ENCODE results near the gene TTC23.

Gene TTC23, protein sequence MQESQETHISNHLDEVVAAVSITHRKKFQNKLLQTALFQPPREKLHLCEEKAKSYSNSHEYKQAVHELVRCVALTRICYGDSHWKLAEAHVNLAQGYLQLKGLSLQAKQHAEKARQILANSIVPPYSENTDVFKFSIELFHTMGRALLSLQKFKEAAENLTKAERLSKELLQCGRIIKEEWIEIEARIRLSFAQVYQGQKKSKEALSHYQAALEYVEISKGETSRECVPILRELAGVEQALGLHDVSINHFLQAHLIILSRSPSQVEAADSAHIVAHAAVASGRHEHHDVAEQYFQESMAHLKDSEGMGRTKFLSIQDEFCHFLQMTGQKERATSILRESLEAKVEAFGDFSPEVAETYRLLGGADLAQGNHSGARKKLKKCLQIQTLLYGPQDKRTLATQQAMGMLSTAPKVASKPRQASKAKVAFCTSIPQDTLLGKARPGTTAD

DNA sequence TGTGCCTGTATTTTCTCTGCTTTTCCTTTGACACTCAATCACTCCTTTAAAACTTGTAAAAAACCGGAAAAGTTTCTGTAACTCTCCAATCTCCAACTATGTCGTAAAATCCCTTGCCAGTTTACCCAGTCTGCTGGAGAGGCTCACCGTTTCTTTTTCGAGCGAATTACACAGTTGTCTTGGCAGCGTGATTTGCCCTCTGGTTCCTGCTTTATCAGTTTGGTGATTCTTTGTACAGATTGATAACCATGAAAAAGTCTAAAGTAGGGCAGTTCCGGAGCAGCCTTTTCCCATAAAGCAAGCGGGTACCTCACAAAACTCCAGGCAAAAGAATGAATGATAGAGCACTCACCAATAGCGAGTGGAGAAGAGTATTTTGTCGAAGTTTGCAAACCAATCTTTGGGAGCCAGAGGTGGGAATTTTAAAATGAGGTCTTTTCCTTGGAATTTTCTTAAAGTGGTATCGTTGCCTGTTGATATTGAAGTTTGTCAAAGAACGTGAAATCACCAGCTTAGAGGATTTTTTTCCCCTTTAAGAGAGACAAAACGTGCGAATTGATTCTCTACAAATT lies at the start of gene TTC23:
Gene TTC23 (minus strand): TSS at position 312 of the 572 bp plus-strand sequence. CDS start 20,869 bp downstream, outside the sequence.
- DNase-seq (ENCODE audit: low spot score): peak; percentile 87

DNA sequence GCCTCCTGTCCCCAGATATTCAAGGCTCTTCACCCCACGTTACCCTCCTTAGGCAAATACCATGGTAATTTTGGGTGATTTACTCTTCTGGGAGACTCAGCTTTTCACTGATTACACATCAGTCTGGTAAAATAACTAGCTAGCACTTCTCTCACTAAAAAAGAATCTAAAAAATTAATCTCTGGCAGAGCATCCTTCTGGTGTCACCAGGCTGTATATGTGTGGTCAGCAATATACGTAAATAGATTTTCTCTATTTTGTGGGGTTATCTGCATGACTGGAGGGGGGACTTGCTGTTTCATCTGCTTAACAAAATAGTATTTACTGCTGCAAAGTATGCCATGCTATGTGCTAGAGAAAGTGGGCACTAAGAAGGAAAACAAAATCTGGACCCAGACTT lies 47.0 kb upstream of the TTC23 start:
- DNase-seq (ENCODE audit: low spot score): no peak

DNA sequence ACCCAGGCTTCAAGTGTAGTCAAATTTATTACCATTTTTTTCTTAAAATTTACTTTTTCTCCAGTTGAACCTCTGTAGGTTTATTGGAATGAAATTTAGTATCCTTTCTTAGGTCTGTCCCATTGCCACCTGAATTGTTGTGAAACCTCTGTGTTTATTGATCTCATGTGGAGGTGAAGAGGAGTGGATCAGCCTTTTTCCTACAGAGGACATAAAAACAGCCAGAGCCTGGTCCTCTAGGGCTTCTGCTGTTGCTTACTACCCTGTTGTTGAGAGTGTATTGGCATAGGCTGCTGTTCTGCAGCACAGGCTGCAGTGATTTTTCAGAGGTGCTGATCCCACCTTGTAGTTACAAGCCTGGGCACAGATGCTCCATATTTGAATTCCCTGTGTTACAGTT lies 46.5 kb upstream of the TTC23 start:
- no peak for DNase-seq (ENCODE audit: low spot score)

DNA sequence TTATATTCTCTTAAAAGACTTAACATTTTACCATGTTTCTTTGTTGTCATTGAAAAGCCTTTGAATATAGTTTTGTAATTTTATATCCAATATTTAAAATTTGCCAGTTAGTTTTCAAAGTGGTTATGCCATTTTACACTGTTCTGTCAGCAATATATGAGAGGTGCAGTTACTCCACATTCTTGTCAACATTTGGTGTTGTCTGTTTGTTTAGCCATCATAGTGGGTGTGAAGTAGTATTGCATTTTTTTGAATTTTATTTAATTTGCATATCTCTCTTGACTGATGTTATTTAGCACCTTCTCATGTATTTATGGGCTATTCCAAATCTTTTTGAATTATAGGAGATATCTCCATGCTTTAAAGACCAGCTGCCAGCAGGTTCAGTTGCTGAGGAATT lies 42.3 kb upstream of the TTC23 start:
- DNase-seq (ENCODE audit: low spot score): no peak

DNA sequence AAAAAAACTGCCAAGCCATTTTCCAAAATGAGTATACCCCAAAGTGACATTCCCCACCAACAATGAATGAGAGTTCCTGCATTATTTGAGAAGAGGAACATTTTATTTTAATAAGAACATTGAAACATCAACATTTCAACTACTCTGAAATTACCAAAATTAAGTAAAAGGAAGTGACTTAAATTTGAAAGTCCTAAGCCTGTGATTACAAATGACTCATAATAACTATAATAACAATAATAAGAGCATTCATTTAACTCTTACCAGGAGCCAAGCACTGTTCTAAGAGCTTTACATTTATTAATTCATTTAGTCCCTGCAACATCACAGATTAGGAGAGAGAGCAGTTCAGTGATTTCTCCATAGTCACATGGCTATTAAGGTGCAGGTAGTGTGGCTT lies 34.3 kb upstream of the TTC23 start:
- no peak for DNase-seq (ENCODE audit: low spot score)

DNA sequence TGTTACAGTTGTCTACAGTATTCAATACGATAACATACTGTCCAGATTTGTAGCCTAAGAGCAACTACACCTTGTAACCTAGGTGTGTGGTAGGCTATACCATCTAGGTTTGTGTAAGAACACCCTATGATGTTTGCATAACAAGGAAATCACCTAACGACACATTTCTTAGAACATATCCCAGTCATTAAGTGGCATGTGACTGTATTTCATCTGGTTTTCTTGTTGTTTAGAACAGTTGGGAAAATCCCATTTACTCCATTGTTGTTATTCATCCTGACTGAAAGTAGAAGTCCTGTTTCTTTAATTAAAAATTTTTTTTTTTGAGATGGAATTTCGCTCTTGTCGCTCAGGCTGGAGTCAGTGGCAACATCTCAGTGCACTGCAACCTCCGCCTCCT lies 33.2 kb upstream of the TTC23 start:
- no peak for DNase-seq (ENCODE audit: low spot score)

DNA sequence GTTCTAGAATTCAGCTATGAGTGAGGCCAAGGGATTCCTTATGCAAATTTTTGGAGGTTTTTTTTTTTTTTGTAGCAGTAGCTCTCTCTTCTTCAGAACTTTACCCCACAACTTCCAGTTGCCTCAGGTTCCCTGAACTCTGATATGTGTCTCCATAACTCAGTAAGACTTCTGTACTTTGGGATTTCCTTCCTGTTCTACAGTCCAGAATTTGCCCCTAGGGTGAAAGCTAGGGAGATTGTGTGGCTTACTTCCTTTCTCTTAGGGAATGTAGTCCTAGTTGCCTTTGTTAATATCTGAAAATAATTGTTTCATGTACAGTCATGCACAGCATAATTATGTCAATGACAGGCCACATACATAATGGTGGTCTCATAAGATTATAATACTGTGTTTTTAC lies 32.7 kb upstream of the TTC23 start:
- DNase-seq (ENCODE audit: low spot score): no peak

DNA sequence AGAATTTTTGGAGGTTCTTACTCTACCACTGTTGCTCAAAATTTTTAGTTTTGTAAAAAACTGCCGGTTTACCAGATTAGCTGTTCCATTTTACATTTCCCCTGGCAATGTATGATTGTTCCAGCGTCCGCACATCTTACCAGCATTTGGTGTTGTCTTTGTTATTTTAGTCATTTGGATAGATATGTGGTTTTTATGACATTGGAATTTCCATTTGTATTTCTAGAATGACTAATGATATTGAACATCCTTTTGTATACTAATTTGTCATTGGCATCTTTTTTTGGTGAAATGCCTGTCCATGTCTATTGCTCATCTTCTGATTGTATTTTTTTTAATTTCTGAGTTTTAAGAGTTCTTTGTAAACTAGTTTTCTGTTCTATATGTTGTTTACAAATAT lies 30.4 kb upstream of the TTC23 start:
- no peak for DNase-seq (ENCODE audit: low spot score)

DNA sequence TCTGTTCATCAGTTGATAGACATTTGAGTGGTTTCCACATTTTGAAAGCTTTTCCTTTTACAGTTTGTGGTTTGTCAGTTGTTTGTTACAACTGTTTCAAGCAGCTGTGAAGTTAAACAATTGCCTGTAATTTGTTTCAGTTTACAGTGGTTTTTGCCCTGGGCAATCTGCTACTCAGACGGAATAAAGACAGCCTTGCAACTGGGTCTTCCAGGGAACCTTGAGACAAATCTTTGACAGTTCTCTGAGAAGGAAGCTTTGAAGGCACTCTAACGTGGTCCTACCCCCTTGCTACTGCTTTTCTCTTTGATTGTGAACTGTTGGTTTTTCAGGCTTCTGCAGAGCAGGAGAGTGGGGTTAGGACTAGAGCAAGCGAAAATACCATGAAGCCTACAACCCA lies 29.9 kb upstream of the TTC23 start:
- no peak for DNase-seq (ENCODE audit: low spot score)

DNA sequence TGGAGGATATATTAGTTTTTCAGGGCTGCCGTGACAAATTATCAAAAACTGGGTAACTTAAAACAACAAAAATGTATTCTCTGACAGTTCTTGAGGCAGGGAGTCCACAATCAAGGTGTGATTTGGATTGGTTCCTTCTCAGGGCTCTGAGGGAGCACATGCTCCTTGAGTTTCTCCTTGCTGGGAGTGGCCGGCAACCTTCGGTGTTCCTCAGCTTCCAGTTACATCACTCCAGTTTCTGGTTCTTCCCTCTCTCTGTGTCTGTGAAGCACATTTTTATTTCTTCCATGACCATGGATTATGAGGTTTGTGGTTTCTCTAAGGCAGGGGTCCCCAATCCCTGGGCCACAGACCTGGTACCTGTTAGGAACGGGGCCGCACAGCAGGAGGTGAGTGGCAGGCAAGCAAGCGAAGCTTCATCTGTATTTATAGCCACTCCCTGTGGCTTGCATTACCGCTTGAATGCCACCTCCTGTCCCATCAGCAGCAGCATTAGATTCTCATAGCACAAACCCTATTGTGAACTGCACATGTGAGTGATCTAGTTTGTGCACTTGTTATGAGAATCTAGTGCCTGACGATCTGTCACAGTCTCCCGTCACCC lies 26.2 kb upstream of the TTC23 start:
- DNase-seq (ENCODE audit: low spot score): no peak

DNA sequence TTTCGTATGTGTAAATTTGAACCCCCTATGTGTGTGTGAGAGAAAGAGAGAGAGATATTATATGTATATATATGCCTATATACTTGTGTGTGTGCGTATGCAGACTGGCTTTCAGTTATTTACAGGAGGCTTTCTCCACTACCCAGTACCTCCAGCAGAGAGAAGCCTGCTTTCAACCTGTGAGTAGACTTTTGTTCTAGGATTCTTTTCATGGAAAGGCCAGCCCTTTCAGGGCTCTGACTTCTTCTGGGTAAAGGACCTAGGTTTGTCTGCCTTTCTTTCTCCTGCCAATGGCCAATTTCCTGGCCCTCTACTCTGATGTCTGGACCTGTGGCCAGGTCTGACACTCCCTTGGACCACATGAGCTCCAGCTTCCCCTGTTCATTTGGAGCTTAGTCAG lies 25.7 kb upstream of the TTC23 start:
- DNase-seq (ENCODE audit: low spot score): no peak

DNA sequence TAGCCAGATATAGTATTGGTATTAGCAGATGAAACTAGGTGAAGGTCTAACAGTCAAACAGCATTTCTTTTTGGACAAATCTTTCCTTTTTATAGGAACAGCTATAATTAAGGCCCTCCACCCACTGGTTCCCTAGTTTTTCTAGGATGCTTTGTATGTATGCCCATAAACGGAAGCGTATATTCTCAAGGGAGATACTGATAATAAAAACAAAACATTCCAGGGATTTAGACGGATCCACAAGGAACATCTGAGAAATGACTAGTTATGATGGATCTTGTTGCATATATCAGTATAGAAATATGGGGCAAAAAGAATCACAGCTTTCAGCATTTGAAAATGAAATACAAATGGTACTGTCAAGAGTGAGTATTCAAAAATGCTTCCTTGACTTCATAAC lies 24.4 kb upstream of the TTC23 start:
- DNase-seq (ENCODE audit: low spot score): no peak

DNA sequence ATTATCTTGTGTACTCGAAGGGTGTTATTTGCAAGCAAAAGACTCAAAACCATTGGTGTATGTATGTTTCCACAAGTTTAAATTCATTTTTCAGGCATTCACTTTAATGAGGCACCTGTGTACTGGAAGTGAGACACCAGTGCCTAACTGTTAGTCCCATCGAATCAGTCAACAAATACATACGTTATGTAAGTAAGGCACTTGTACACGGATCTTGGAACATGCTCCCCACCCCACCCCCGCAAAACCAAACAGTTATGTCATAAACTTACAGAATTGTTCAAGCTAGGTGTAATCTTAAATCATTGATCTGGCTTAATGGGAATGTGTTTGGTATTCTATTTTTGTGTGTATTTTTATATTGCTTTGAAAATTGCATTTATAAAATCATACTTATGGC lies 19.1 kb upstream of the TTC23 start:
- DNase-seq (ENCODE audit: low spot score): no peak

DNA sequence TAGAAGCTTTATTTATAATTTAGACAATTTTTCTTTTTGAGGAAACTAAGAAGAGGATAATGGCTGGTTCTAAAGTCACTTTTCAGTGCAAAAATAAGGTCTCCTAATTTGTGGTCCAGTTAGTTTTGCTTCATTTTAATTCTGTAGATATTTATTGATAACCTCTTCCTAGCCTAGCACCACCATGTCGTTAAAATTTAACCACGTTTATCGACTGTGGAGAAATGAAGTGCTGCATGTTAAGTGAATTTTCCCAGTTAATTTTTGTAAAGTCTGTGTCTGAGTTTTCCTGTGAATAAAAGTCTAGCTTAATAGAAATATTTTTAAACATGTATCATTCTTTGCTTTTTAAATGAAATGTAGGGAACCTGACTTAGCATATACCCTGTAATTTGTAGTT lies 18.6 kb upstream of the TTC23 start:
- no peak for DNase-seq (ENCODE audit: low spot score)

DNA sequence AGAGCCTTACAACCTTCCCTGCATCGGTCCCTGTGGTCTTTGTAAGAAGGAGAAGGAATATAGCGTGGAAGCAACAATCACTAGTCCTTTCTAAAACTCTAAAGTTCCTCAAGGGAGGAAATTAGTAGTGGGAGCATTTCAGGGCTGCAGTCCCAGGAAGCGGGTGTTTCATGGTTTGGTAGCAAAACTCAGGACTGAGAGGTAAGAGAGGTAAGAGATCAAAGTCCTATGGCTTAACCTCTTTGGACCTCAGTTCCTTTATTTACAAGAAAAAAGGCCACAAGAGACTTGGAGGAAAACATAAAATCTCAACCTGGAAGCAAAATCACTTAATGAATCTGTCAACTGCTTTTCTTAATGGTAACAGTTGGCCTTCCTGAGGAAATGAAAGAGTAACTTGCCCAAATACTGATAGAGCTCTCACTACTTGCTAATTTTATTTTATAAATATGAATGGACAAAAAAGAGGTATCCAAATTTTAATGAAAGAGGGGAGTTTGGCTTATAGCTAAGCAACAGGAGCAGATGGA lies 16.2 kb upstream of the TTC23 start:
- DNase-seq (ENCODE audit: low spot score): no peak

DNA sequence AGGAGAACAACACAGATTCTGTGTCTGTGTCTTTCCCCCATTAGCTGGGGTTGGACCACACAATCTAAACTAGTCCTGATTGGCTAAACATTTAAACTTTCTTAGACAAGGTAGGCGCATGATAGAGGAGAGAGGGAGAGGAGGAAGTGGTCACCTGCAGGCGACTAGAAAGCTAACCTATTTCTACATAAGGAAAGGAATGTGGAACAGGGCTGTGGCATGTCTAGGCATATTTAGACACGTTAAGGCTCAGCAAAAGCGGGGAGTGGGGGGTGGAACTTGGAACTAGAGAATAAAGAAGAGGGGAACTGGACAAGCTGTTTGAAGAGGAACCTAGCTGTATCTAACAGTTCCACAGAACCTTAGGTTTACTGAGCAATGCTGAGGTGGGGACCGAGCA lies 14.7 kb upstream of the TTC23 start:
- DNase-seq (ENCODE audit: low spot score): no peak

DNA sequence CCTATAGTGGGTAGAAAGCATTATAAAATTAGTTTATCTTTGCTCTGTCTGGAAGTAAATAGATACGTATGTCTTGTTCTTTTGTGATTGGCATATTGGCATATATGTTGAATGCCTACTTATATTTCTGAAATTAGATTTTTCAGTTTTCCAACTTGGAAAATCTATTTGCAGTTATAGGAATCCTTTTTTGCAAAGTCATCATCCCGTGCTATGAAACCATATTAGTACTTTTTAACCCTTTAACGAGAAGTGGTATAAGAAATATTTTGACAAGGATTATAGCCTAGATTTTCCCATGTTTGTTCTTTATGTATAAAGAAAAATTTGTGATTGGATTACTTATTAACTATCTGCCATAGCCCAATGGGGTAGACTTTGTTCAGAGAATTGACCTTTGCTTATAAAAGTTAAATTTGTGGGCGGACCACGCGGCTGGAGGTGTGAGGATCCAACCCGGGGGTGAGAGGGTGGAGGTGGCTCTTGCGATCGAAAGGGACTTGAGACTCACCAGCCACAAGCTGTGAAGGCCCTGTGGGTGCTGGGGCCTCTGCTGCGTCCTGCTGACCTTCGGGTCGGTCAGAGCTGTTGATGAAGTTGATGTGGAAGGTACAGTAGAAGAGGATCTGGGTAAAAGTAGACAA lies 7.8 kb upstream of the TTC23 start:
- DNase-seq (ENCODE audit: low spot score): no peak

DNA sequence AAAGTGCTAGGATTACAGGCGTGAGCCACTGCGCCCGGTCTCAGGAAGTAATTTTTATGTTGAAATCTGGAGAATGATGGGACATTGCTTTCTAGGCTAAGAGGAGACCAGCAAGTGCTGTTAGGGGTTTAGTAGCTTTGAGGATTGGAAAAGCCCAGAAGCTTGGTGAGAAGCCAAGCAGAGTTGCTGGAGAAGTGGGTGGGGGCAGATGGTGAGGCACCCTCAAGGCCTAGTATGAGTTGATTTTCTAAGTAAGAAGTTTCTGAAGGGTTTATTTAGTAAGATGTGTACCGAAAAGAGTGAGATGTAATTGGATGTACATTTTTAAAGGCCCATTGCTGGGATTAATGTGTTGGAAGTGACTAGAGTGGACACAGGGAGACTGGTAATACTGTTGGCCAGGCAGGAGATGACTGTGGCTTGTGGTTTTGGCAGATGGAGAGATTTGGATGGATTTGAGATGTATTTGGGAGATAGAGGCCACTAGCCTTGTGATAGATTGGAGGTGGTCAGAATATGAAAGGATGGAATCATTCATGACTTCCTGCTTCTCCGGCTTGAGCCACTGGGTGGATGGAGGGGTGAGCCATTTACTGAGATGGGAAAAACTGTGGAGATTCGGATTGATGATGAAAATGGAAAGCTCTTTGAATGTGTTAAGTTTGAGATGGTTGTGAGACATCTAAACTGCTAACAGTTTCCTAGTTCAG lies 4.2 kb upstream of the TTC23 start:
- DNase-seq (ENCODE audit: low spot score): peak; percentile 32

DNA sequence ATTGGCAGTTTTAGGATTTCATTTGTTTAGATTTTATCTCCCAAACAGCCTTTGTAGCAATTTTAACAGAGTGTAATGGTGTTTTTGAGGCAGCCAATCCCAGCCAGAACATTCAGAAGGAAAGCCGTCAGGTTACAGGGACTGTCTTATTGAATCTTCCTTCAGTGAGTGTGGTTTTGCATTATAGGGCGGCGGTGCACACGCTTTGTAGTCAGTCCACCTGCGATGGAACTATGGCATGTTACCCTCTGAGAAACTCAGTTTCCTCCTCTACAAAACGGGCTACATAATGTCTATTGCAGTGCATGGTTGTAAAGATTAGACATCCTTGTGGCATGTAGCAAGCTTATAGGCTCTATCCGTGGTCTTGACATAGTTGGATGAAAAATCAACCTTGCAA lies 2.9 kb upstream of the TTC23 start:
- no peak for DNase-seq (ENCODE audit: low spot score)

DNA sequence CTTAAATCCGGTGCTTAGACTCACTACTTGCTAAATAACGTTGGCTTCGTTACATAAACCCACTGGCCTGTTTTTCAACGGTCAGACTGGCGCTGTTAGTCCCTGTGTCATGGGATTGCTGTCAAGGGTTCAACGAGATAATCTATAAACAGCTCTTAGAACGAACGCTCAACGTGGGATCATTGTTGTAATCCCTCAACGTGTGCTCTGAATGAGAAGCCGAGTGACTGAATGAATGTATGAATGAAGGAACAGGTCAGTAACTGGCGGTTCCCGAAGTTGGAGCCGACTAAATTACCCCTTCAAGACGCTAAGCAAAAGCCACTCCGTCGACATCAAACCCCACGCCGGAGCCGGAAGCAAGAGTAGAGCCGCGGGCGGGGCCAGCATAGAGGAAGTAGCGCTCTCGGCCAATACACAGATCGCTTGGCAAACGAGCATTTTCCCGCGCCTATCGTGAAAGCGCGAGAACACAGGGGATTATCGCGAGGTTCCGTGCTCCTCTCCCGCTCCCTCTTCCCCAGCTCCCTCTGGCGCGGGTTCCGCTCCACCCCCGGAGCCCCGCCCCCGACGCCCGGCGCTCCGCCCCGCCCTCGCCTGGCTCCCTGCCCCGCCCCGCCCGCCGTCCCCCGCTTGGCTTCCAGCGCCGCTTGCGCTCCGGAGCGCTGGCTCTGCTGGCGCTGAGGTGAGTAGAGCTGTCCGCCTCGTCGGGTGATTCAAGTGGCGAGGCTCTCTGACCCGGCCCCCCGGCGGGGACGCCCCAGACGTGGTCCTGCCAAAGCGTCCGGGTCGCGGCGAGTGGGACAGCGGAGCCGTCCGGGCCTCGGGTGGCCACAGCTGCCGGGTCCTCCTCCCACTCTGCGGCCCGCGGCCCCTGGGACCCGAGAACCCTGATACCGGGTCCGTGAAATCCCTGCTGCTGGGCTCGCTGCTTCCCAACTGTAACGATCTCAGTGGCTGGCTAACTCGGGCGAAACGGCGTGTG lies 1.8 kb upstream of the TTC23 start, which contains the start of gene LRRC28:
Gene LRRC28 (plus strand): TSS at position 625 of the 985 bp plus-strand sequence. CDS start 4,477 bp downstream, outside the sequence.
- DNase-seq (ENCODE audit: low spot score): peak; percentile 99

DNA sequence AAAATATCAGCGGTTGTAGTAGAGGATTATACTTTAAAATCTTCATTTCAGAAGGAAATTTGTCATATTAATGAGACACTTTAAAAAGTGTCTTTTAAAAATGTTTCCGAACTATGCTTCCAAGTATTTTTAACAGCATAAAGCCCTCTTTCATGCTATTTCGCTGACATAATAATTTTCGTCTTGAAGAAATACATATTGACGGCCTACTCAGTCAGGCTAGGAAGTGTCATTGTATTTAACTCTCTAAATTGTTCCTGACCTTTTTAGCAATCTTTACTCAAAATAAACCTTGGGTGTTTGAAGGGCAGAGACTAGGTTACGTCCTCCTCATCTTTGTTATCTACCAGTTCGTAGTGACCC lies 1.1 kb upstream of the TTC23 start:
- no peak for DNase-seq (ENCODE audit: low spot score)
